HepG2 (cell line): ENCODE measurements around the gene INO80E. TPM values are rescaled to one million over a fixed set of nuclear protein-coding genes. Genes with fewer than 3 reads are reported as not detected.

Experiments used
- AGO1 ChIP-seq: fragments of 200-400 bp; formaldehyde crosslinking; IDR thresholded peaks from 2 replicates; pipeline ENCODE4 v1.6.1; 2017; ENCODE audit warnings: mild to moderate bottlenecking, low read depth, low read length, moderate library complexity; ENCODE audit not compliant: poor library complexity, severe bottlenecking
- GABPB1 ChIP-seq: IDR thresholded peaks from 2 replicates; pipeline ENCODE4 v1.6.1; 2016; ENCODE audit warnings: mild to moderate bottlenecking, missing genetic modification reagents, moderate library complexity, missing compliant biosample characterization
- HDAC1 ChIP-seq: sonication (generic); formaldehyde crosslinking; IDR thresholded peaks from 2 replicates; pipeline ENCODE4 v1.5.1; 2020; ENCODE audit warnings: mild to moderate bottlenecking, missing genetic modification reagents
- MEIS1 ChIP-seq: sonication (generic); formaldehyde crosslinking; IDR thresholded peaks from 2 replicates; pipeline ENCODE4 v1.9.0; 2021; ENCODE audit warnings: mild to moderate bottlenecking, missing genetic modification reagents, moderate library complexity, borderline replicate concordance
- NAIF1 ChIP-seq: sonication (generic); formaldehyde crosslinking; IDR thresholded peaks from 2 replicates; pipeline ENCODE4 v1.5.0; 2020; ENCODE audit warnings: mild to moderate bottlenecking, missing genetic modification reagents, borderline replicate concordance
- NR2F6 ChIP-seq, 2 experiments: IDR thresholded peaks; 2 replicates each; pipeline ENCODE4 v1.6.1; 2016; ENCODE audit warnings: antibody characterized with exemption in 1 of 2, mild to moderate bottlenecking in 1 of 2
- RFX5 ChIP-seq: IDR thresholded peaks from 2 replicates; pipeline ENCODE4 v1.6.1; 2011; ENCODE audit warnings: low read depth, low read length, improper control_type of control experiment
- SMC3 ChIP-seq: IDR thresholded peaks from 2 replicates; pipeline ENCODE4 v1.6.1; 2011; ENCODE audit warnings: low read length, improper control_type of control experiment
- SP1 ChIP-seq, 2 experiments: fragments of 450-650 bp in 1 of 2; sonication (generic) in 1 of 2; formaldehyde crosslinking in 1 of 2; IDR thresholded peaks; 2 replicates each; pipeline versions ENCODE4 v1.4.0 to v1.6.1; 2016 to 2020; ENCODE audit warnings: missing genetic modification reagents in 1 of 2
- TBX2 ChIP-seq: sonication (generic); formaldehyde crosslinking; IDR thresholded peaks from 2 replicates; pipeline ENCODE4 v1.5.0; 2020; ENCODE audit warnings: missing genetic modification reagents, mild to moderate bottlenecking, borderline replicate concordance
- ZFP36L1 ChIP-seq: sonication (generic); formaldehyde crosslinking; IDR thresholded peaks from 2 replicates; pipeline ENCODE4 v1.8.0; 2022; ENCODE audit warnings: mild to moderate bottlenecking, missing genetic modification reagents, moderate library complexity
- ZNF207 ChIP-seq: fragments of 450-650 bp; IDR thresholded peaks from 2 replicates; pipeline ENCODE4 v1.6.1; 2016; ENCODE audit warnings: antibody characterized with exemption, borderline replicate concordance
- ZNF232 ChIP-seq: sonication (generic); formaldehyde crosslinking; IDR thresholded peaks from 2 replicates; pipeline ENCODE4 v1.4.0; 2020; ENCODE audit warnings: missing genetic modification reagents, borderline replicate concordance
- ZNF382 ChIP-seq: sonication (generic); formaldehyde crosslinking; IDR thresholded peaks from 2 replicates; pipeline ENCODE4 v1.5.0; 2020; ENCODE audit warnings: missing genetic modification reagents, mild to moderate bottlenecking, borderline replicate concordance
- ZNF383 ChIP-seq: sonication (generic); formaldehyde crosslinking; IDR thresholded peaks from 2 replicates; pipeline ENCODE4 v1.4.0; 2020; ENCODE audit warnings: missing genetic modification reagents, mild to moderate bottlenecking, borderline replicate concordance
- ZNF510 ChIP-seq: sonication (generic); formaldehyde crosslinking; IDR thresholded peaks from 2 replicates; pipeline ENCODE4 v1.4.0; 2020; ENCODE audit warnings: low read depth, mild to moderate bottlenecking, missing genetic modification reagents
- ZNF605 ChIP-seq: sonication (generic); formaldehyde crosslinking; IDR thresholded peaks from 2 replicates; pipeline ENCODE4 v1.8.0; 2022; ENCODE audit warnings: mild to moderate bottlenecking, missing genetic modification reagents
- ZNF713 ChIP-seq: sonication (generic); formaldehyde crosslinking; IDR thresholded peaks from 2 replicates; pipeline ENCODE4 v1.4.0; 2020; ENCODE audit warnings: mild to moderate bottlenecking, missing genetic modification reagents
- ZSCAN25 ChIP-seq: sonication (generic); formaldehyde crosslinking; IDR thresholded peaks from 2 replicates; pipeline ENCODE4 v1.8.0; 2022; ENCODE audit warnings: mild to moderate bottlenecking, missing genetic modification reagents
- ZSCAN29 ChIP-seq: sonication (generic); formaldehyde crosslinking; conservative IDR thresholded peaks from 2 replicates; pipeline ENCODE4 v1.4.0; 2020; ENCODE audit warnings: mild to moderate bottlenecking, missing genetic modification reagents
- polyA plus RNA-seq, 8 experiments: library from polyadenylated mRNA; depleted of rRNA in 3 of 8; stranded (reverse) in 7 of 8; unstranded in 1 of 8; fragments of >200 nt; fragmentation: Illumina TruSeq in 4 of 8; extraction: Trizol in 4 of 8; gene quantifications; 2 replicates each; pipeline versions ENCODE4 v1.2.1 to v1.2.3, GENCODE V29; 2011 to 2016; ENCODE audit warnings: low read depth in 4 of 8, missing spikeins in 1 of 8, mixed read lengths in 1 of 8; ENCODE audit not compliant: insufficient read depth in 1 of 8
- total RNA-seq, 5 experiments: library from RNA; depleted of rRNA; stranded (reverse); fragments of >200 nt; fragmentation: Illumina TruSeq; extraction: Trizol; gene quantifications; 2 replicates each; pipeline ENCODE4 v1.2.3, GENCODE V29; 2016; ENCODE audit warnings: low read depth in 1 of 5
- TF ChIP-seq, protein P1 (sequence below): IDR thresholded peaks from 2 replicates; pipeline ENCODE4 v1.4.0; 2020; ENCODE audit warnings: mild to moderate bottlenecking, missing genetic modification reagents
- TF ChIP-seq, protein P2 (sequence below): IDR thresholded peaks from 2 replicates; pipeline ENCODE4 v1.6.1; 2016; ENCODE audit warnings: mild to moderate bottlenecking, missing biosample characterization, missing genetic modification reagents
- TF ChIP-seq, protein P3 (sequence below): sonication (generic); formaldehyde crosslinking; IDR thresholded peaks from 2 replicates; pipeline ENCODE4 v1.5.1; 2020; ENCODE audit warnings: missing genetic modification reagents, mild to moderate bottlenecking, borderline replicate concordance

Gene INO80E
- total and polyA plus RNA-seq, 2 of the 13 experiments (the other 11 are each of a cell fraction or from before 2014, with no cell fraction given): 25.8 to 45.6 TPM

DNA sequence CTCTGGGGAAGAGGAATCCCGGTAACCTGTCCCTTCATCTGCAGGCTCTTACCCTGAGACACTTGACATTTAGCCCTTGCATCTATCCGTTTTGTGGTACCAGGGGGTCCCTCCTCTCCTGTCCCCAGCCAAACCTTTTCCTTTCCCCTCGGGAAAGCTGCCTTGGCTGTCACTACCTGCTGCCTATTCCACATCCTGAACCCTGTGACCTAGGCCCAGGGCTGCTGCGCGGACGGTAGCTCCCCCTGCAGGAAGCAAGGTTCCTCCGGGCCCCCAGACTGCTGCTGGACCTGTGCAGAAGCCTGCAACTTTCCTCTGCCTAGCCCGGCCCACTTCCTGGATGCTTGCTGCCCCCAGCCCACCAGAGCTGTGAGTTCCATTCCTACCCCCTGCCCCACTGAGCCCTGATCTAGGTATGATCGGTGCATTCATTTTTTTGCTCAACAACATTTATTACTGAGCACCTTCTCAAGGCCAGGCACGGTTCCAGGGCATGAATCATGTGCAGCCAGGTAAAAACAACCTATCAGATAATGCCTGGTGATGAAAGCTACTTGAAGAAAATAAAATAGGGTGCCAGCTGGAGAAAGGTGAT, 59.0 kb downstream of the INO80E start (continued):
- TF ChIP-seq, protein P1, sequence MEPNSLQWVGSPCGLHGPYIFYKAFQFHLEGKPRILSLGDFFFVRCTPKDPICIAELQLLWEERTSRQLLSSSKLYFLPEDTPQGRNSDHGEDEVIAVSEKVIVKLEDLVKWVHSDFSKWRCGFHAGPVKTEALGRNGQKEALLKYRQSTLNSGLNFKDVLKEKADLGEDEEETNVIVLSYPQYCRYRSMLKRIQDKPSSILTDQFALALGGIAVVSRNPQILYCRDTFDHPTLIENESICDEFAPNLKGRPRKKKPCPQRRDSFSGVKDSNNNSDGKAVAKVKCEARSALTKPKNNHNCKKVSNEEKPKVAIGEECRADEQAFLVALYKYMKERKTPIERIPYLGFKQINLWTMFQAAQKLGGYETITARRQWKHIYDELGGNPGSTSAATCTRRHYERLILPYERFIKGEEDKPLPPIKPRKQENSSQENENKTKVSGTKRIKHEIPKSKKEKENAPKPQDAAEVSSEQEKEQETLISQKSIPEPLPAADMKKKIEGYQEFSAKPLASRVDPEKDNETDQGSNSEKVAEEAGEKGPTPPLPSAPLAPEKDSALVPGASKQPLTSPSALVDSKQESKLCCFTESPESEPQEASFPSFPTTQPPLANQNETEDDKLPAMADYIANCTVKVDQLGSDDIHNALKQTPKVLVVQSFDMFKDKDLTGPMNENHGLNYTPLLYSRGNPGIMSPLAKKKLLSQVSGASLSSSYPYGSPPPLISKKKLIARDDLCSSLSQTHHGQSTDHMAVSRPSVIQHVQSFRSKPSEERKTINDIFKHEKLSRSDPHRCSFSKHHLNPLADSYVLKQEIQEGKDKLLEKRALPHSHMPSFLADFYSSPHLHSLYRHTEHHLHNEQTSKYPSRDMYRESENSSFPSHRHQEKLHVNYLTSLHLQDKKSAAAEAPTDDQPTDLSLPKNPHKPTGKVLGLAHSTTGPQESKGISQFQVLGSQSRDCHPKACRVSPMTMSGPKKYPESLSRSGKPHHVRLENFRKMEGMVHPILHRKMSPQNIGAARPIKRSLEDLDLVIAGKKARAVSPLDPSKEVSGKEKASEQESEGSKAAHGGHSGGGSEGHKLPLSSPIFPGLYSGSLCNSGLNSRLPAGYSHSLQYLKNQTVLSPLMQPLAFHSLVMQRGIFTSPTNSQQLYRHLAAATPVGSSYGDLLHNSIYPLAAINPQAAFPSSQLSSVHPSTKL: 0 out of 2 replicates have a peak, but pooled peaks have one; percentile 12
- TF ChIP-seq MEIS1 (peak; percentile 57; the same call in 1 of the 2 replicates), ZSCAN29 (CRISPR knock-in tag) (no peak), ZNF713 (CRISPR knock-in tag) (no peak), ZSCAN25 (CRISPR knock-in tag) (peak; percentile 38; the same call in 1 of the 2 replicates), ZNF382 (CRISPR knock-in tag) (no peak), ZNF605 (CRISPR knock-in tag) (0 out of 2 replicates have a peak, but pooled peaks have one; percentile 25), ZFP36L1 (CRISPR knock-in tag) (no peak), SMC3 (peak; percentile 42), HDAC1 (CRISPR knock-in tag) (peak; percentile 52; the same call in 1 of the 2 replicates), ZNF207 (no peak), ZNF383 (CRISPR knock-in tag) (peak; percentile 53; the same call in 1 of the 2 replicates), ZNF510 (CRISPR knock-in tag) (no peak), ZNF232 (peak; percentile 65; the same call in 1 of the 2 replicates), TBX2 (CRISPR knock-in tag) (peak; percentile 13), NR2F6 (IDR thresholded peaks at IDR 0.05) (peak; percentile 56; the same call in 1 of the 2 replicates), NR2F6 (CRISPR knock-in tag; IDR thresholded peaks at IDR 0.05) (peak; percentile 81), AGO1 (no peak), RFX5 (peak; percentile 53; the same call in 1 of the 2 replicates), GABPB1 (peak; percentile 60), NAIF1 (CRISPR knock-in tag) (no peak), SP1 (IDR thresholded peaks at IDR 0.05) (no peak), SP1 (CRISPR knock-in tag; IDR thresholded peaks at IDR 0.05) (0 out of 2 replicates have a peak, but pooled peaks have one; percentile 23)
- TF ChIP-seq, protein P2, sequence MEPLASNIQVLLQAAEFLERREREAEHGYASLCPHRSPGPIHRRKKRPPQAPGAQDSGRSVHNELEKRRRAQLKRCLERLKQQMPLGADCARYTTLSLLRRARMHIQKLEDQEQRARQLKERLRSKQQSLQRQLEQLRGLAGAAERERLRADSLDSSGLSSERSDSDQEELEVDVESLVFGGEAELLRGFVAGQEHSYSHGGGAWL (CRISPR knock-in tag): 0 out of 2 replicates have a peak, but pooled peaks have one; percentile 24
- TF ChIP-seq, protein P3, sequence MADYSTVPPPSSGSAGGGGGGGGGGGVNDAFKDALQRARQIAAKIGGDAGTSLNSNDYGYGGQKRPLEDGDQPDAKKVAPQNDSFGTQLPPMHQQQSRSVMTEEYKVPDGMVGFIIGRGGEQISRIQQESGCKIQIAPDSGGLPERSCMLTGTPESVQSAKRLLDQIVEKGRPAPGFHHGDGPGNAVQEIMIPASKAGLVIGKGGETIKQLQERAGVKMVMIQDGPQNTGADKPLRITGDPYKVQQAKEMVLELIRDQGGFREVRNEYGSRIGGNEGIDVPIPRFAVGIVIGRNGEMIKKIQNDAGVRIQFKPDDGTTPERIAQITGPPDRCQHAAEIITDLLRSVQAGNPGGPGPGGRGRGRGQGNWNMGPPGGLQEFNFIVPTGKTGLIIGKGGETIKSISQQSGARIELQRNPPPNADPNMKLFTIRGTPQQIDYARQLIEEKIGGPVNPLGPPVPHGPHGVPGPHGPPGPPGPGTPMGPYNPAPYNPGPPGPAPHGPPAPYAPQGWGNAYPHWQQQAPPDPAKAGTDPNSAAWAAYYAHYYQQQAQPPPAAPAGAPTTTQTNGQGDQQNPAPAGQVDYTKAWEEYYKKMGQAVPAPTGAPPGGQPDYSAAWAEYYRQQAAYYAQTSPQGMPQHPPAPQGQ (CRISPR knock-in tag): 0 out of 2 replicates have a peak, but pooled peaks have one; percentile 45
